ENCODE data around the gene CES5A.
"Not testable (repeated sequence)": the region's sequence is repeated elsewhere in the genome, so short reads cannot be mapped to it uniquely, and the experiment has no call there.

The CES5A gene

DNA sequence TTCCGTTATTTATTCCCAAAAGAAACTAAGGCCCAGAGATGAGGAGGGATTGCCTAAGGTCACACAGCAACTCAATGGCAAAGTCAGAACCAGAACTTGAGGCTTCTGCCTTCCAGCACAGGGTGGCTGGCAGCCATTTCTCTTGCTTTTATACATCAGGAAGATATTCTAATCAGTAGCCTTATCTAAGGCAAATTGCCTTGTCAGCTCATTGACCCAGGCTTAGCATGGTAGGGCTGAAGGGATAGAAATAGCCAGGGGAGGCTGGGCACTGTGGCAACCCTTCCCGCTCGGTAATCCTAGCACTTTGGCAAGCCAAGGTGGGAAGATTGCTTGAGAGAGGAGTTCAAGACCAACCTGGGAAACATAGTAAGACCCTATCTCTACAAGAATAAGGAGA lies 40.0 kb downstream of the CES5A start:
- in situ Hi-C loops (cut with MboI; ENCODE audit: low pct_unique_long_range_greater_than_20kb, low sequenced_read_pairs) = loop anchor here (10.0 to 25.0 kb wide), 2 partner anchors 120 to 373 kb away; no protein-coding TSS in a partner anchor
- not testable (repeated sequence) for DNase-seq

DNA sequence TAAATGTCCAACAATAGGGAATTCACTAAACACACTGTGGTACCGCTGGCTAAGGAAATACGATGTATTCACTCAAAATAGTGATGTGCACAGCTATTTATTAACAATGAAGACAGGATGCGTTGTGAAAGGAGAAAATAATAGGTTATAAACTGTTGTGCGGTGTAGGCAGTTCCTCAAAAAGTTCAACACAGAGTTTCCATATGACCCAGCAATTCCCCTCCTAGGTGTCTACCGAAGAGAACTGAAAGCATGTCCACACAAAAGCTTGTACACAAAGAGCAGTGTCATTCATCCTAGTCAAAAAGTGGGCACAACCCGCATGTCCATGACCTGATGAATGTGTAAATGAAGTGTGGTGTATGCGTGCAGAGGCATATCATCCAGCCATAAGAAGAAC lies 41.1 kb downstream of the CES5A start:
- in situ Hi-C loops (cut with MboI; ENCODE audit: low pct_unique_long_range_greater_than_20kb, low sequenced_read_pairs) = loop anchor here (10.0 to 25.0 kb wide), 2 partner anchors 119 to 372 kb away; no protein-coding TSS in a partner anchor
- no peak for DNase-seq

DNA sequence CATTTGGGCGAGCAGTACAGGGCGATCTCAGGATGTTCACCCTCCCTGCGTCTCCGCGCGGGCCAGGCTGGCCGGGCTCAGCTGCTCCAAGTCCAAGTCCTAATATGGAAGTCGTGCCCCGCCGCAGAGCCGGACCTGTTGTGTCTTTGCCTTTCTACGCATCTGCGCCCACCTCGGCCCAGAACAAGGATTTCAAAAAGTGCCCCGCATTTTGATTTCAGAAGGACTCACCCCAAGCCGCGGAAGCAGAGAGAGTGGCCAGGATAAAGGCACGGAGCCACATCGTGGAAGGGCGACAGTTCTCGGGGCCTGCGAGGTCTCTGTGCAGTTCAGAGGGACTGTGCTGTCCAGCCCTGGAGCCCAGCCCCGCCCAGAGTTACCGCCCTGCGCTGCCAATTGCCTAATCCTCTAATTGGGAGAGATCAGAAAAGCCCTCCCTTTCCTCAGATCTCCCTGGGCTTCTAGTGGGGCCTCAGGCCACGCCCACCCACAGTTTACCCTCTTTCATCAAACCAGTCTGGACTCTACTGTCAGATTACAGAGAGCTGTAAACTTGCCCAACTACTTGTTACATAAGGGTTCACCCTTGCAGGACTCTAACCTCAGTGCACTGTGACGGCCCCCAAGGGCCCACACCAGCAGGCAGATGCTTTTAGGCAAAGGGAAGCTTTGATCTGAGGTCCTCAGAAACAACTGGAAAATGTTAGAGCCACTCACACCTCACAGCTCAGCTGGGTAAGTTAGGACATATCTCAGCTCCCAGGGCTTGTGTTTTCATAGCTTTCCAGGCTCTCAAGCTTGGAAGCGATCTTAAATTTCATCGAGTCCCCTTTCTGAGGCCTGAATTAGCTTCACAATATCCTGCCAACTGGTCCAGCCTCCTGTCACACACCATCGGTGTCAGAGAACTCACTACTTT lies 42.1 kb downstream of the CES5A start, which contains the start of gene CES1:
Gene CES1, minus strand, starts transcription at position 324 of the 919 bp plus-strand sequence. Its CDS starts 41 bp downstream, at position 283.
- no peak for DNase-seq
- in situ Hi-C loops (cut with MboI; ENCODE audit: low pct_unique_long_range_greater_than_20kb, low sequenced_read_pairs) = loop anchor here (10.0 to 25.0 kb wide), 2 partner anchors 118 to 371 kb away; no protein-coding TSS in a partner anchor

DNA sequence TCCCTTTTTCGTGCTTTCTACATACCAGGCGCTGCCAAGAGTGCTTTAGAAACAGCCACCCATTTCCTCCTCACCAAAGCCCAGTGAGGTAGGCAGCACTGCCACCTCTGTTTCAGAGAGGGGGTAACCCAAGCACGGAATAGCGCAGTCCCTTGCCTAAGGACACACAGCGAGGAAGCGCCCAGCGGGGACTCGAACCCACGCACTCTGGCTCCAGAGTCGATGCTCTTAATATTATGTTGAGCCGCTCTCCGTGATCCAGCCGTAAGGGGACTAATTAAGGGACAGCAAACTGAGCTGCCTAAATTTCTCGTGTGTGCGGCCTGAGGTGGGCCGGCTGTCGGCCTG lies 42.8 kb downstream of the CES5A start:
- no peak for DNase-seq
- in situ Hi-C loops (cut with MboI; ENCODE audit: low pct_unique_long_range_greater_than_20kb, low sequenced_read_pairs) = loop anchor here (10.0 to 25.0 kb wide), 2 partner anchors 118 to 370 kb away; no protein-coding TSS in a partner anchor

DNA sequence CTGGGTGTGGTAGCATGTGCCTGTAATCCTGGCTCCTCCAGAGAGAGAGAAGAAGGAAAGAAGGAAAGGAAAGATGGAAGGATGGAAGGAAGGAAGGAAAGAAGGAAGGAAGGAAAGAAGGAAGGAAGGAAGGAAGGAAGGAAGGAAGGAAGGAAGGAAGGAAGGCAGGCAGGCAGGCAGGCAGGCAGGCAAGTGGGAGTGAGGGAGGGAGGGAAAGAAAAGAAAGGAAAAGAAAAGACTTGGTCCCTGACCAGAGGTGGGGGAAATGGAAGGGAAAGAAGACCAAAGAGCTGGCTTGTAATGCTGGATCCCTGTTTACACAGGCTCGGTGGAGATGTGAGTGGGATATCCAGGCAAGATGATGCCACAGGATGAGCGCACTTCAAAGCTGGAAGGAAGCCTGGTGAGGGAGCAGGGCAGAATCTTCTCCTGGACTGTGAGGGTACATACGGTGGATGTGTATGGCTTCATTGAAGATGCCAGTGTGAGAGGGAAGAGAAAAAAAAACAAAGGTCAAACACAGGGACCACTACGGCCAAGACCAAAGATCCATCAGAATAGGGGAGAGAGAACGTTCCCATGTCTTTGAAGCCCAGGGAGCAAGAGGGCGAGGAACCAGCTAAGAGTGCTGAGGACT lies 44.4 kb downstream of the CES5A start:
- in situ Hi-C loops (cut with MboI; ENCODE audit: low pct_unique_long_range_greater_than_20kb, low sequenced_read_pairs) = loop anchor here (10.0 to 25.0 kb wide), 2 partner anchors 116 to 368 kb away; no protein-coding TSS in a partner anchor
- DNase-seq = no peak

DNA sequence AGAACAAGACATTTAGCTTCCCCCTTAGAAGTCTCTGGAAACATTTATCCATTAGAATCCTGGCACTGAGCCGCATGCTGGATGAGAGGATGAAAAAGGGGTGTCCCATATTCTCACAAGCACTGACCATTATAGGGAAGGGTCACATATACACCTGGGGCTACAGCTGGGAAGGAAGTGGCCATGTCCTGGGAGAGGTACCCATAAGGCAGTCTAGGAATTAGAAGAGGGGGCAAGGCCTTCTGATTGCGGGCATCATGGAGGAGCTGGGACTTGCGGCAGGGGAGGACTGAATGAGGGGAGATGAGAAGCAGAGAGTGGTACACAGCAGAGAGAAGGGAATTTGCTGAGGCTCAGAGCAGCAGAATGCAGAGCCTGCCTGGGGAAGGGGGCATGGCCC lies 45.9 kb downstream of the CES5A start:
- in situ Hi-C loops (cut with MboI; ENCODE audit: low pct_unique_long_range_greater_than_20kb, low sequenced_read_pairs) = loop anchor here (25.0 kb wide), 1 partner anchor 367 kb away; no protein-coding TSS in a partner anchor

DNA sequence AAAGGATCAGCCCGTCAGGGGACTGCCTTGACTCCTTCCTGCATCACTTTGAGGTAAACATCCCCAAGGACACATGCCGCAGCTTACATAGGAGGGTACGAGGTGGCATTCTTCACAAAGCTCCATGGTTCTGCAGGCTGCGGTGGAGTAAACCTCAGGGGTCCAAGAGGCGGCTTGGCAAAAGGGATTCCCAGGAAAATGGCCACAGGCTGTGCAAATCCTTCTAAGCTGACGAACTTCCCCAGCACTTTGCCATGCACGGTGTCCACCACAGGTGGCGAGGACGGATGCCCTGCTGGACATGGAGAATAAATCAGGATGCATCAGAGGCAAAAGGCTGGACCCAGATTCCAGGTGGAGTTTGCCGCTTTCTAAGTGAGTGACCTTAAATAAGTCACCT lies 46.5 kb downstream of the CES5A start:
- in situ Hi-C loops (cut with MboI; ENCODE audit: low pct_unique_long_range_greater_than_20kb, low sequenced_read_pairs) = loop anchor here (25.0 kb wide), 1 partner anchor 366 kb away; no protein-coding TSS in a partner anchor

More for the DNA sequence above, 45.9 kb downstream of the CES5A start:
- DNase-seq = not testable (repeated sequence)

DNA sequence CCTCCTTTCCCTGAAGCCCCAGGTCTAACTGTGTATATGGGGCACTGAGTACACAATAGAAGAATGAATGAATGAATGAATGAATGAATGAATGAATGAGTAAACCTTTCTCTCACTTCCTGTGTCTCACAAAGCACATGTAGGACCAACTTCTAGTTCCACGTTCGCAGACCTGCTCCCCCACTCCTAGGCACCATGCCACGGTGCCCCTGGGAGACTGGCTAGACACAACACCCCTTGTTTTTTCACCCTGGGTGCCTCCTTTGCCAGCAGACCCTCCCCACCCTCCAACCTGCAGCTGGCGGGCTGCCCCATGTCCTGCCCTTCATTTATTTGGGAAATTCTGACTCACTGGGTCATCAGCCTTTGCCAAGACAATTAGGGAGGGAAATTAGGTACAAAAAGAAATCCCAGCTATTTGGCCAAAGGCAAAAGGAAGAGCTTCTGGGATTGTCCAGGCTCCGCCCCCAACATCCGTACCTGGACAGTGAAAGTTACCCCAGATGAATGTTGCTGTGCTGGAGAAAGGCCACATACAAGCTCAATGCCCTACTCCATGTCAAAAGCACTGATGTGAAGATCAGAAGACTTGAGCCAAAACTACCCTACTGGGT lies 50.0 kb downstream of the CES5A start:
- in situ Hi-C loops (cut with MboI; ENCODE audit: low pct_unique_long_range_greater_than_20kb, low sequenced_read_pairs) = loop anchor here (25.0 kb wide), 1 partner anchor 363 kb away; no protein-coding TSS in a partner anchor
- no peak for DNase-seq

More for the DNA sequence above, 46.5 kb downstream of the CES5A start:
- no peak for DNase-seq

DNA sequence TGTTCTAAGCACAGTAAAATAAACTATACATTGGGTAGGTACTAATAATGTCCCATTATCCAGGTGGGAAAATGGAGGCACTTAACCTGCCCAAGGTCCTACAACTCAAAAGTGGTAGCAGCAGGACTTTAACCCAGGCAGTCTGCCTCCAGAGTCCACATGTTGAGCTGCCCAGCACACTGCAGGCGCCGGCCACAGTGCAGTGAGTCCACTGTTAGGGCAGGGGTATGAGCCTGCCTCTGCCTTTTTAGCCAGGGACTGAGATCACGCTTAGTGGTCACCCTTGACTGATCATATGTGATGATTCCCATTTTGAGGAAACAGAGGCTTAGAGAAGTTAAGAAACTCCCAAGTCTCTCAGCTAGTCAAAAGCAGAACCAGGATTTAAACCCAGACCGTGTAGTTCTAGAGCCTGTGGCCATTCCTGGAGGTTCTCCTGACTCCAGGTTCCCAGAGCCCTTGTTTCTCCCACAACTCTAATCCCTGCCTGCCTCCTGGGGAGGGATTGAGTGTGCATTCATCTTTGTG lies 50.6 kb downstream of the CES5A start:
- in situ Hi-C loops (cut with MboI; ENCODE audit: low pct_unique_long_range_greater_than_20kb, low sequenced_read_pairs) = no loop called here

DNA sequence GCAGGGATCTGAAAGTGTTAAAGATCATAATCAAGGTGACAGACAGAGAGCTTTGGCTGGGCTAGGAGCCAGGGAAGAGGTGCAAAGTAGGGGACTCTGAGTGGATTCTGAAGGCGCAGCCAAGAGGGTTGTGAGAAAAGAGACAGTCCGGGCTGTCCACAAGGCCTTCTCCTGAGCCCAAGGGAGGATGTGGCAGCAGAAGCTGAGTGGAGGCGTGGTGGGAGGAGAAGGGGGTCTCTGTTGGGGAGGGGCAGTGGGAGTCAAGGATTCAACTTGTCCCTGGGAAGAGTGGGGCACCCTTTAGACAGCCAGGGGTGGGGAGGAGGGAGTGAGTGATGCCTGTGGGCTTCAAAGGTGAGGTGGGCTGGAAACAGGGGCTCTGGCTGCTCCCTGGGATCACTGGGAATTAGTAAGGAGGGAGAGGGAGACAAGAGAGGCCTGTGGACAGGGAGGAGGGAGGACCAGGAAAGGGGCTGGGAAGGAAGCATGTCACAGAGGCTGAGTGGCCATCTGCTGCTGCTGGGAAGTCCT lies 52.8 kb downstream of the CES5A start:
- no peak for DNase-seq
- in situ Hi-C loops (cut with MboI; ENCODE audit: low pct_unique_long_range_greater_than_20kb, low sequenced_read_pairs) = no loop called here

More for the DNA sequence above, 50.6 kb downstream of the CES5A start:
- DNase-seq = no peak

DNA sequence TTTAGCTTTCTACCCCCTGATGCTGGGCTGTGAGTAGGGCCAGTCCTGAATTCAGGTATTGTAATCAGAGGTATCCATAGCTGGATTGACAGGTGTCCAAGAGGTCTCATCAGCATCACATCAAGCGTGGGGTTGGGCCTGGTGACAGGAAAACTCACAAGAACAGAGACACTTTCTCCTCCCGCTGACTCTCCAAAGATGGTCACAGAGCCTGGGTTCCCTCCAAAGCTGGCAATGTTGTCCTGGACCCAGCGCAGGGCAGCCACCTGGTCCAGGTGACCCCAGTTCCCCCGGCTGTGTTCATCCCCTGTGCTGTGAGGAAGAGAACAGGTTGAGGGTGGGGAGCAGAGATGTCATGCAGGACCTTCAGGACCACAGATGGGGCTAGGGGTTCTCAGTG lies 54.0 kb downstream of the CES5A start:
- in situ Hi-C loops (cut with MboI; ENCODE audit: low pct_unique_long_range_greater_than_20kb, low sequenced_read_pairs) = no loop called here
- DNase-seq = no peak

DNA sequence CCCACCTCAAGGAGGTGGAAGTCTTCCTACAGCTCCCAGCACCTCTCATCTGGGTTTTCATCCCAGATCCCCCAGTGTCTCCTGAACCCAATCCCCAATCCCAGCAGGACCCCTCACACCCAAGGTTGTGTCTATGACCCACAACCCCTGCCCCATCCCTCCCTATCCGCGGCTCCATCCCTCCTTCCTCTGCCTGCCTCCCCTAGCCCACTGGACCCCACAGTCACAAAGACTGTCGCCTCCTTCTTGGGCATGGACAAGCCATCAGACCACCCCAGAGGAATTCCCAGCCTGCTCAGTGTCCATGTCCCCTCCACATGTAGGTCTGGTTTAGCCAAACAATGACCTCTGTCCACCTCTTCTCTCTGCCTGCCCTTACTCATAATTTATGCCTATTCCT lies 54.6 kb downstream of the CES5A start:
- in situ Hi-C loops (cut with MboI; ENCODE audit: low pct_unique_long_range_greater_than_20kb, low sequenced_read_pairs) = no loop called here

DNA sequence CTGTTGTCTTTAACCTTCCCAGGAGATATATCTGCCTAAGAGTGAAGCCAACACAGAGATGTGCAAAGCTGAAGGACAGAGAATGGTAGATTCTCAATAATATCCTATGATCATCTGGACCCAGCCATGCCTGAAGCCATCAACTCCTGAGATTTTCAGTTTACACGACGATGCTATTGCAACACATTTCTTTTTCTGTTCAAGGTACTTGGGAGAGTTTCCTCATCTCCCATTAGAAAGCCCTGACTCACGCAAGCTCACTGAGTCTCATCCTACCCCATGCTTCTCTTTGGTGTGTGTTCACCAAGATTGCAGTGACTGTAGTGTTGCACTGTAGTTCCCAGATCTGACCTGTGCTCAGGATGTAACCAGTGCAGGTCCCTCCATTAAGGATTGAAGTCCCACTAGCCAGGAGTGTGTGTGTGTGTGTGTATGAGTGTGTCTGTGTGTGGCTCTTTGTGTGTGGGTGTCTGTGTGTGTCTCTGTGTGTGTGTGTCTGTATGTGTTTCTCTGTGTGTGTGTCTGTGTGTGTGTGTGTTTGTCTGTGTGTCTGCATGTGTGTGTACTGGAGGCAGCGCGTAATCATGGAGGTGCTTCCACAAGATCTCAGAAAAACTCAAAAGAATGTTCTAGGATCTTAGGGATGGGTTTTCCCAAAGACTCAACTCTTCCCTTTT lies 57.8 kb downstream of the CES5A start:
- in situ Hi-C loops (cut with MboI; ENCODE audit: low pct_unique_long_range_greater_than_20kb, low sequenced_read_pairs) = no loop called here
- no peak for DNase-seq

More for the DNA sequence above, 54.6 kb downstream of the CES5A start:
- no peak for DNase-seq

DNA sequence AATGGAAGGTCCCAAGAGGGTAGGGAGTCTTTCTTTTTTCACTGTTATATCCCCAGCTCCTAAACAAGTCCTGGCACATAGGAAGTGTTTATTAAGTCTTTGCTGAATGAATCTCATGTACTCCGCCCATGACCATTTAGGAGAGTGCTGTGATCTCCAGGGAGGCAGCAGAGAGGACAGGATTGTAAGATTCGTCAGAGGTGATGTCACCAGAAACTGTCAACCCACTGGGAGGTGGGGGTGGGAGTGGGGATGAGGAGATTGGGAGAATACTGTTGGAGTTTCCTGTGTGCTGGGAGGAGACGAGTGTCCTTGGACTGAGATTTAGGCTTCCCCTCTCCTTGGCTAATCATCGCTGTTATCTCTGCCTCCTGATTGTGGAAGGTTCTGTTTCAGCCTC lies 59.0 kb downstream of the CES5A start:
- DNase-seq; in situ Hi-C loops (cut with MboI; ENCODE audit: low pct_unique_long_range_greater_than_20kb, low sequenced_read_pairs): not testable (repeated sequence)

DNA sequence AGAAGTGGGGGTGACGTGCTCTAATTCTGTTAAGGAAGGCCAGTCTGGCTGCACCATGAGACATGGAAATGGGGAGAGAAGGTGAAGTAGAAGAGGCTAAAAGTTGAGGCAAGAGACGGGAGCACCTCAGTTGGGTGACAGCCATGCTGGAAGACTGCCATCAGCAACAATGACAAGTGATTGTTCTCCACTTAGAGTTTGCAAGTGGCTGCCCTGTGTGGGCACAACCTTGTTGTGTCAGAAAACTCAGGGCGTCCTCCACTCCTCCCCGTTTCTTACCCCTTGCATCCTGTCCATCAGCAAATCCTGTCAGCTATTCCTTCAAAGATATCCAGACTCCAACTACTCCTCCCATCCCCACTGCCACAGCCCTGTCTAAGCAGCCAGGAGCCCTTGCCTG lies 59.9 kb downstream of the CES5A start:
- in situ Hi-C loops (cut with MboI; ENCODE audit: low pct_unique_long_range_greater_than_20kb, low sequenced_read_pairs) = no loop called here

DNA sequence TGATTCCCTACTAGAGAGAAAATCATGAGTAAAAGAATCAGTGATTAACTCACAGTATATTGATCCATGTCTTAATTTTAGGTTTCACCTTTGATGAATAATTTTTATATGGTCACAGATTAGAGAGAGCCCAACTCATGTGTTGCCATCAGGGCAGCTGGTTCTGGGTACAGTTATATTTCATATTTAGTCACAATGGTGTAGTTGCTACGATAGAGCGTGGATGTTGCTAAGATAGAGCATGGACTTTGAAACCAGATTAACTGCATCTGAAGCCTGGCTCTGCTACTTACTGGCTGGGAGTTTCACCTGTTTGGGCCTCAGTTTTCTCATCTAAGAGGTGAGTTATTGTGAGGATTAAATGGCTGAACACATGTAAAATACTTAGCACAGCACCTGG lies 61.0 kb downstream of the CES5A start:
- DNase-seq; in situ Hi-C loops (cut with MboI; ENCODE audit: low pct_unique_long_range_greater_than_20kb, low sequenced_read_pairs): not testable (repeated sequence)

More for the DNA sequence above, 59.9 kb downstream of the CES5A start:
- no peak for DNase-seq

DNA sequence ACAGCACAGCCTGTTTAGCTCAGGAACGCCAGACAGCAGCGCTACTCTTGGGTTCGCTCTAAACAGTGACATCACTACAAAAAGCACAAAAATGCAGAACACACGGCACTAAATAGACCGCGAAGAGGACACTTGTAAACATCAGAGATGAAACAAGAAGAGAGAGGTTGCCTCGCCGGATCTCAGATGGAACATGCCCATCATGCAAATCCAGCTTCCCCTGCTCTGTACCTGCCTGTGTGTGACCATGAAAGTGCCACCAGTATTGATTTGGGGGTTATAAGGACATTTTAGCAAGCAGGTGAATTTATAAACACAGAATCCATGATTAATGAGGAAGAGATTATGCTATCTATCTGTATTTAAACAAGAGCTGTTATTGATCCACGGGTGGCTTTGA lies 61.4 kb downstream of the CES5A start:
- in situ Hi-C loops (cut with MboI; ENCODE audit: low pct_unique_long_range_greater_than_20kb, low sequenced_read_pairs); DNase-seq: not testable (repeated sequence)

DNA sequence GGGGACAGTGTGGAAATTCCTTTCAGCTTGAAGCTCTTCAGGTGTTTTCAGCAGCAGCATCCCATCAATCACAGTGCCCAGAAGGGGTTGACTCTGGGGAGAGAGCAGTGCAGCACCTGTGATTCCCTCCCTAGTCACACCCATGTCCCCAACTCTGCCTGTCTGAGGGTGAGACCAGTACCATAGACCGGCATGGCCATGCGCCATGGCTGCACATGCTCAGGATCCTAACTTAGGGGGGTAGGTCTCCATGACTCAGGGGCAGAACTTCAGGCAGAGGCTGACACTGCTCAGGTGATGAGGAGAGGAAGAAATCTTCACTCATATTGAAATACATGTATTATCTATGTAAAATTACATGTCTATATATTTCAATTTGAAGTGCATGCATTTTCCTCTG lies 62.2 kb downstream of the CES5A start:
- DNase-seq = no peak
- in situ Hi-C loops (cut with MboI; ENCODE audit: low pct_unique_long_range_greater_than_20kb, low sequenced_read_pairs) = no loop called here
